HG02798 (cell line): ENCODE data around the gene RMC1.

Source experiments
- ATAC-seq: cut with Tn5 transposase; IDR thresholded peaks from one replicate; pipeline ENCODE4 v1.9.1; 2021; ENCODE audit warnings: mild to moderate bottlenecking; ENCODE audit not compliant: unreplicated experiment, poor library complexity

RMC1 gene

DNA sequence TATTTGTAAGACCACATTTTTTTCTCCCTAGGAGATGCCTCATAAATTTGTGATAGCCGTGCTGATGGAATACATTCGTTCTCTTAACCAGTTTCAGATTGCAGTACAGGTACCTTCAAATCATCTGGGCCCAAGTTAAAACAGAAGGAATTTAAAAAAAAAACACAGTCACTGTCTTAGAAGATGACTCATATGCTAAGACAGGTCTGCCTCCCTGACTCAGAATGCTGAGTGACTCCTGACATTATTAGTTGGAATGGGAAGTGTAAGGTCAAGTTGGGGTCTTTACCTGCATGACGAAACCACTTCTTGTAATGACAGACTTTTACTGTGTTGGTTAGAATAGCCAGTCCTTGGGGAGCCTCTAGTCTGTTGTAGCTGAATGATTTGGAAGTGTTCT lies 26.3 kb downstream of the RMC1 start:
- no peak for ATAC-seq

- ATAC-seq = no peak
These were observed 26.9 kb downstream of the RMC1 start for GRCh38 chr18:23530195-23530594.

DNA sequence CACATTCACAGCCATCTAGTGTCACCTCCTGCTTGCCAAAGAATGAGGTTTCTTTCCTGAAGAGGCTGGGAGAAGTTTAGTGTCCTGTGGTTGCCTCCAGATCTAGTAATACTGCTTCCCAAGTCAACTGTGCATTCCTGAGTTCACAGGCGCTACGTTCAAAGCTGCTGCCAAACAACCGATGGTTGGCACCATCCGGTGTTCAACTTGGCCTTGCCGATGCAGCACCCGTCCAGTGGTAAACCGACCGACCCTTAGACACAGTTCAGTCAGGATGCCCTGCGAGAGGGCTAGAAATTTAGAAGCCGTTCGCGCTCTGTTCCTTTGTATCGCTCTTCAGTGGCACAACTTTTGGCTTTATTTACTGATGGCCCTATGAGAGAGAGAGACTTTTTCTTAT lies 28.6 kb downstream of the RMC1 start:
- no peak for ATAC-seq

DNA sequence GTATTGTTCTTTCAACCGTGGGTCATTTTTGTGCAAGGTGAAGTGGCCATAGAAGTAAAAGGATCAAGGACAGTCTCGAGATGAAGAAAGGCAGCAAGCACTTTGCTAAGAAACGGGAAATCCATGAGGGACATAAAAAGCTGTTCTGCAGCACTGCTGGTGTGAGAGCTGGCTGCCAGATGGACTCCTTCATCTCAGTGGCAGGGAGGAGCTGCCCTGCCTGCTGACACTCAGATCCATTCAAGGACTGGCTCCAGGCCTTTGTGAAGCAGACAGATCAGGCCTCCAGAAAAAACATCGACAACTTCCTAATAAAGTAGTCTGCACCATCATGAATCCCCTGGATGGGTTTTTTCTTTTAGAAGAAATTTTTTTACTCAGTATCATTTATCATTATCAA lies 29.5 kb downstream of the RMC1 start:
- ATAC-seq = no peak

GRCh38 chr18:23534276-23534675 lies 31.0 kb downstream of the RMC1 start:
- ATAC-seq = no peak

GRCh38 chr18:23536204-23536603 lies 32.9 kb downstream of the RMC1 start:
- ATAC-seq = no peak

DNA sequence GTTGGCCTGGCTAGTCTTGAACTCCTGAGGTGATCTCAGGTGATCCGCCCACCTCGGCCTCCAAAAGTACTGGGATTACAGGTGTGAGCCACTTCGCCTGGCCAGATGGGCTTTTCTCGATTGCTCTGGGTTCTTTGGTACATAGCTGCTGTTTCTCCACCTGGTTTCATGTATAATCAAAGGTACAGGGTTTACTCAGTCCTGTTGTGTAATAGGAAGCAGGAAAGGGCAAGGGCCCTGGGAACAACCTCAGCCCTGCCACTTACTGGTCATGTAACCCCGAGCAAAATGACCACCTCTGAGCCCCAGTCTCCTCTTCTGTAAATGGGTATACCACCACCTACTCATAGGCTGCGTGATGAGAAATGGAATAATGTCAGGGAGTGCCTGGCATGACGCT lies 34.0 kb downstream of the RMC1 start:
- ATAC-seq = no peak

GRCh38 chr18:23538001-23538400 lies 34.7 kb downstream of the RMC1 start:
- ATAC-seq = no peak

GRCh38 chr18:23538870-23539269 lies 35.6 kb downstream of the RMC1 start:
- ATAC-seq = no peak

GRCh38 chr18:23539296-23539695 lies 36.0 kb downstream of the RMC1 start:
- no peak for ATAC-seq

DNA sequence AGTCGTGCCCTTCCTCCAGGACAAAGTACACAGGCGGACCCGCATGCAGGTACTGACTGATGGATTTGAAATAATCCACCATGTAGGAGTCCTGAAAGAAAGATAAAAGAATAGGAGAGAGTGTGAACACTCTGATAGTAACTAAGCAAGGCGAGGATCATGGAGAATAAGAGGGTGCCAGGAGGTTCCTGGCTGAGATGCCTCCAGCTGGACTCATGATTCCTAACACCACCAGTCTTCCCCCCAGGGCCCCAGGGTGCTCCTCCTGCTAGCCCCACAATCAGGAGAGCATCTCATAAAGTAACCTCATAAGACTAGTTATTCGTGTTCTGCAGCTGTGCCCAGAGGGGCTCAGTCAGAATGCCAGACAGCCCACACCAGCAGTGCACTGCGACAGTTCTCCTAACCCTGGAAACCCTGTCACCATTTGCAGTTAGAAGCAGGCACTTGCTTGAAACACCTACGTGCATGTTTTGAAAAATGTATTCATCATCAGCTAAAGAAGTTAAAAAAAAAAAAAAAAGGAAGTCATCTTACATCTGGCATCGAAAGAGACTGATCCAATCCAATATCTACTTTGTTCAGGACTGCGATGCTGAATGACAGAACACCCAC lies 36.7 kb downstream of the RMC1 start:
- ATAC-seq = no peak

DNA sequence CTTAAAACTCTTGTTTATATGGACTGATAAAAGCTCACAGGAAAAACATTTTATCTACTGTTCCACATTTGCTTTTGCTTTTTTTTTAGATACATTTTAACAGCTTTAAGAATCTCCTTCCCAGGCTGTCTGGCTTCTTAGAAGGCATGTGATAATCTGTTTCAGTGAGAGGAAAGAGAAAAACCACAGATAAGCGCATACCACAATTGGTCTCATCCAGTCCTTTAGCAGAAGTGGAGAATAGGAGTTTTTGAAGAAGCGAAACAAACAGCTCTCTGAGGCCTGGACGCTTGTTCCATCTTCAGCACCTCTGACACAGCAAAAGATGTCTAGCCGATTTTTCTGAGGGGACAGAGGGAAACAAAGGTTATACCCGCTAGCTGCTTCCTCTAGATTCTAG lies 37.6 kb downstream of the RMC1 start:
- ATAC-seq = peak; percentile 66

DNA sequence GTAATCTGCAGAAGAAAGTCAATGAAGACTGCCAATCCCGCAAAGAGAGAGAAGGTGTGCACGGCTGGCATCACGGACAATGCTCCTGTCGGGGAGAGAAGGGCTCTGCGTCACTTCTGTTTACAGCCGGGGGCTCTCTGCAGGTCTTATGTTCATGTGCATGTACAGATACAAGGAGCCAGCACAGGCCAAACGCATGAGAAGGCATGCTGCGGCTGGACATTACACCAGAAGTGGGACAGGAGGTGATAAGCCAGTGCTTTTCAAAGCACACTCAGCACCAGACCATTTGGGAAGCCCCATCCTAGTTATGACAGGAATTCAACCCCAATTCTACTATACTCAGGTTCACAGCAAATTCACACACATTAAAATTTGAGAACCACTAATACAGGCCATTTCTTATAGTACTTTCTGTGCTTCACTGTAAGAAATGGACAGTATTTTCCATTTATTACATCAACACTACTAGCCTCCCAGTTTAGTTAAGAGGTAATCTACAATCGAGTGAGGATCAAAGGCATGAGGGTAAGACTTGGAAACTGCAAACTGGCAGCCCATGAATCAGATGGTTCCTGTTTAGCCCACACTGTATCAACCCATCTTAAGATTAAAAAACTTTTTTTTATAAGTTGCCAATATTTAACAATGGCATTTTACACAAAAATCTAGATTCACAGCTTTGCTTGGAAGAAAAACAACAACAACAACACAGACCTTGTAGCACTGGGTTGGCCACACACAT lies 38.2 kb downstream of the RMC1 start:
- ATAC-seq = no peak

DNA sequence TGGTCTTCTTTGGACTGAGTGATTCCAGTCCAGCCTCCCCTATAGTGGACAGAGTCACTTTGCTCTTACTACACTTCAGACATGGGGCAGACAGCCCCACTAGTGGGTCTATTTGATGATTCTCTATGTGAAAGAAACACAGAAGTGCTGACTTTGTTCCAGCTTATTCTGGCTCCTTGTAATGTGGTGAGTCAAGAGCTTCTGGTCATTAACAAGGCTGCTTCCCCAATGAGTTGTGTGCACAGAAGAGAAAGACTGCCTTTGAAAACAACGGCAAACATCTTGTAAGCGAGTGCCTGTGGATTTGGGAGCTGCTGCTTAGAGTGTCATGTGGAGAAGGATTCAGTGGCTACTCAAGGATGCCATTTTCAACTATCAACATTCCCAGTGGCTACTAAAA lies 39.1 kb downstream of the RMC1 start:
- ATAC-seq = no peak

DNA sequence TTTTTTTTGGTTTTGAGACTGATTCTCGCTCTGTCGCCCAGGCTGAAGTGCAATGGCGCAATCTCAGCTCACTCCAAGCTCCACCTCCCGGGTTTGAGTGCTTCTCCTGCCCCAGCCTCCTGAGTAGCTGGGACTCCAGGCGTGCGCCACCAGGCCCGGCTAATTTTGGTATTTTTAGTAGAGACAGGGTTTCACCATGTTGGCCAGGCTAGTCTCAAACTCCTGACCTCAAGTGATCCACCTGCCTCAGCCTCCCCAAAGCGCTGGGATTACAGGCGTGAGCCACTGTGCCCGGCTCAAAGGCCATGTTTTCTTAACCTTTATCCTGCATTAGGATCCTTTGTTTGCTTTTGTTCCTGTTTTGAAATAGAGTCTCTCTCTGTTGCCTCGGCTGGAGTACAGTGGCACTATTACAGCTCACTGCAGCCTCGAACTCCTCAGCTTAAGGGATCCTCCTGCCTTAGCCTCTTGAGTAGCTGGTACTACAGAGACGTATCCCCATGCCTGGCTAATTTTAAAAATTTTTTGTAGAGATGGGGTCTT lies 42.0 kb downstream of the RMC1 start:
- ATAC-seq = no peak

DNA sequence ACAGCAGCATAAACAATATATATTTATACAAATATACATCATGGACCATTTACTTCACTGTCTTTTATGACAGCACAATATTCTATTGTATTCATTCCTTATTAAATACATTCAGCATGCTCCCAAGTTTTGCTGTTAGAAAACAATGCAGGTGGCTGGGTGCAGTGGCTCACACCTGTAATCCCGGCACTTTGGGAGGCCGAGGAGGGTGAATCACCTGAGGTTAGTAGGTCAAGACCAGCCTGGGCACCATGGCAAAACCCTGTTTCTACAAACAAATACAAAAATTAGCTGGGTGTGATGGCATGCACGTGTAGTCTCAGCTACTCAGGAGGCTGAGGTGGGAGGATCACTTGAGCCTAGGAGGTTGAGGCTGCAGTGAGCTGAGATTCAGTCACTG lies 44.0 kb downstream of the RMC1 start:
- ATAC-seq = no peak

- no peak for ATAC-seq
These were observed 44.5 kb downstream of the RMC1 start for GRCh38 chr18:23547846-23548245.

GRCh38 chr18:23548275-23548674 lies 45.0 kb downstream of the RMC1 start:
- no peak for ATAC-seq

DNA sequence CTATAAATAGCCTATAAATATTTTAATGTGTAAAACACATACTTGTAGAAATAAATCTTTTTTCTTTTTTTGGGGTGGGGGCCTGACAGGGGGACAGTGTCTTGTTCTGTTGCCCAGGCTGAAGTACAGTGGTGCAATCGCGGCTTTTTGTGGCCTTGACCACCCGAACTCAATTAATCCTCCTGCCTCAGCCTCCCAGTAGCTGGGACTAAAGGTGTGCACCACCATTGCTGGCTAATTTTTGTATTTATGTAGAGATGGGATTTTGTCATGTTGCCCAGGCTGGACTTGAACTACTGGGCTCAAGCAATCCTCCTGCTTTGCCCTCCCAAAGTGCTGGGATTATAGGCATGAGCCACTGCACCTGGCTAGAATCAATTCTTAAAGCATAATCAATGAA lies 45.4 kb downstream of the RMC1 start:
- no peak for ATAC-seq

DNA sequence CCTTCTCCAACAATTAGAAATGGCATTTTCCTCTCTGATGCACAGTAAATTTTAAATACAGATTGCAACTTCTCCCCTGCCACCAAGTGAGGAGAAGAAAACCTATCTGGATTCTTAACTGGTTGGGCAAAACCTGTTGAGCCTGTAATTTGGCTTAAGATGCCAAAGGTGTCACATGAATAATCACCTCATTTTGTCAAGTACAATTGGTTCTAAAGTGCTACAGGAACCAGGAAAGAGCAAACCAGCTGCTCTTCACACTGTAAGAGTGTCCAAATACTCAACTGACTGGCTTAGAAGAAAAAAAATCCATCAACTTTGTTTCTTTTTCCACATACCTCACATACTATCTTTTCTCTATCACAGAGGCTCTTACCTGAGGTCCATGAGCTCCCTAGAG lies 47.6 kb downstream of the RMC1 start:
- ATAC-seq = no peak

DNA sequence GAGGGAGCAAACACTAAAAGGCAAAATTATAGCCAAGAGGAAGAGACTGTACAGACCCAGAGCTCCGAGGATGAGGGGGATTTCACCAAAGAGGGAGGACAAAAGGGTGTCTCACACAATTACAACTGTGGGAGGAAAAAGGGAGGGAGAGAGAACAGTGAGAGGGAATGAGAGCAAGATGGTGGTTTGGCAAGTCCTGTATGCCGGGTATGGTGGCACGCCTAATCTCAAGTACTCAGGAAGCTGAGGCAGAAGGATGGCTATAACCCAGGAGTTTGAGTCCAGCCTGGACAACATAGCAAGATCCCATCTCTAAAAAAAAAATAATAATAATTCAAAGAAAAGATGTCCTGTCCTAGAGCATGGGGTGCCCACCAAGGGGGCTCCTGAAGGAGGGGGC lies 48.7 kb downstream of the RMC1 start:
- ATAC-seq = no peak

DNA sequence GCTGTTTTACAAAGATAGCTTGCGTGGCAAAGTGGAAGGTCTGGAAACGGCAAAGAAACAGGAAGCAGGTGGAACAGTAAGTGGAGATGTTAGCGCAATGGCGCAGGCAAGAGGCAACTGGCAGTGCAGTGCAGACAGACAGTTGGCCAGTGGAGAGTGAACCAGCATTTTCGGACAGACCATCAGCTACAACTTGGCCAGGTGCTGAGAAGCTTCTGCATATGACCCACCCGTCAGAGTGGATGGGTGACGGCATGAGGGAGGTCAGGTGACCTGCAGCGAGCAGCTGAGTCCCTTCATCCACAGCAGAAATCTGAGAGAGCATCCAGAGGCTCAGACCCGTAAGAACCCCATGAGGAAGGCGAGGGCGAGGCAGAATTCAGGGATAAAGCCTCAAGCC lies 49.2 kb downstream of the RMC1 start:
- ATAC-seq = no peak
